Trophoblast cell (in vitro differentiated cells and primary cell): ENCODE results near the gene MYO5C.
A peak's percentile ranks its signal among the peaks of the same experiment; 100 is the strongest.

ENCODE experiments used
- DNase-seq, 2 donors: peaks; one replicate each; pipeline ENCODE4 v3.0.0-alpha.2; 2016
- H2AFZ ChIP-seq: 2 replicates; pipeline ENCODE4 v1.6.1; 2013; ENCODE audit warnings: low read length, moderate library complexity, mild to moderate bottlenecking; ENCODE audit not compliant: insufficient read depth, poor library complexity
- H2AK5ac ChIP-seq: 2 replicates; pipeline ENCODE4 v1.6.1; 2013; ENCODE audit warnings: mild to moderate bottlenecking, low read length
- H2BK120ac ChIP-seq: 2 replicates; pipeline ENCODE4 v1.6.1; 2013; ENCODE audit warnings: low read length, mild to moderate bottlenecking, moderate library complexity; ENCODE audit not compliant: insufficient read depth, poor library complexity
- H2BK12ac ChIP-seq: 2 replicates; pipeline ENCODE4 v1.6.1; 2013; ENCODE audit warnings: mild to moderate bottlenecking, low read length, moderate library complexity
- H2BK5ac ChIP-seq: 2 replicates; pipeline ENCODE4 v1.6.1; 2013; ENCODE audit warnings: low read length, low read depth, moderate library complexity, mild to moderate bottlenecking; ENCODE audit not compliant: poor library complexity
- H3K14ac ChIP-seq: 2 replicates; pipeline ENCODE4 v1.6.1; 2013; ENCODE audit warnings: mild to moderate bottlenecking, low read length
- H3K18ac ChIP-seq: 2 replicates; pipeline ENCODE4 v1.6.1; 2013; ENCODE audit warnings: mild to moderate bottlenecking, low read length
- H3K23ac ChIP-seq: 2 replicates; pipeline ENCODE4 v1.6.1; 2013; ENCODE audit warnings: low read length
- H3K27ac ChIP-seq: 2 replicates; pipeline ENCODE4 v1.5.1; 2013; ENCODE audit warnings: low read depth, mild to moderate bottlenecking, inconsistent platforms, low read length, moderate library complexity
- H3K27me3 ChIP-seq: 2 replicates; pipeline ENCODE4 v1.6.1; 2013; ENCODE audit warnings: inconsistent platforms, mild to moderate bottlenecking, low read length, moderate library complexity; ENCODE audit not compliant: insufficient read depth
- H3K36me3 ChIP-seq, 2 experiments: 1 replicate in 1 of 2; 2 replicates in 1 of 2; pipeline ENCODE4 v1.6.1; 2013; ENCODE audit warnings: low read length in 2 of 2, mild to moderate bottlenecking in 2 of 2, moderate library complexity in 1 of 2; ENCODE audit not compliant: insufficient read depth in 2 of 2, control insufficient read depth in 1 of 2
- H3K4ac ChIP-seq: 2 replicates; pipeline ENCODE4 v1.6.1; 2013; ENCODE audit warnings: low read depth, mild to moderate bottlenecking, low read length, moderate library complexity
- H3K4me1 ChIP-seq, 2 experiments: 1 replicate in 1 of 2; 2 replicates in 1 of 2; pipeline ENCODE4 v1.6.1; 2013; ENCODE audit warnings: low read length in 2 of 2, mild to moderate bottlenecking in 2 of 2, moderate library complexity in 1 of 2; ENCODE audit not compliant: insufficient read depth in 2 of 2, control insufficient read depth in 1 of 2
- H3K4me2 ChIP-seq: 2 replicates; pipeline ENCODE4 v1.6.1; 2013; ENCODE audit warnings: inconsistent platforms, mild to moderate bottlenecking, low read length, moderate library complexity
- H3K4me3 ChIP-seq: 2 replicates; pipeline ENCODE4 v1.5.1; 2013; ENCODE audit warnings: mild to moderate bottlenecking, low read depth, low read length, inconsistent platforms
- H3K79me1 ChIP-seq: one replicate; pipeline ENCODE4 v1.6.1; 2013; ENCODE audit warnings: low read length
- H3K79me2 ChIP-seq: 2 replicates; pipeline ENCODE4 v1.6.1; 2013; ENCODE audit warnings: low read length, mild to moderate bottlenecking; ENCODE audit not compliant: control insufficient read depth, insufficient read depth, poor library complexity
- H3K9ac ChIP-seq: 2 replicates; pipeline ENCODE4 v1.6.1; 2013; ENCODE audit warnings: mild to moderate bottlenecking, low read length
- H3K9me3 ChIP-seq: 2 replicates; pipeline ENCODE4 v1.6.1; 2013; ENCODE audit warnings: low read depth, mild to moderate bottlenecking, control low read depth, inconsistent platforms, low read length; ENCODE audit not compliant: insufficient read depth
- H4K12ac ChIP-seq: 2 replicates; pipeline ENCODE4 v1.6.1; 2013; ENCODE audit warnings: low read depth, mild to moderate bottlenecking, low read length, moderate library complexity
- H4K8ac ChIP-seq: 2 replicates; pipeline ENCODE4 v1.6.1; 2013; ENCODE audit warnings: low read depth, mild to moderate bottlenecking, low read length, moderate library complexity
- H4K91ac ChIP-seq: one replicate; pipeline ENCODE4 v1.6.1; 2013; ENCODE audit warnings: low read depth, mild to moderate bottlenecking, low read length, moderate library complexity
- WGBS: extraction: QIAGEN DNeasy Blood & Tissue Kit; methylation state at CpG from one replicate; pipeline ENCODE4 v1.1.7; 2013; ENCODE audit warnings: missing lambda C conversion rate; ENCODE audit not compliant: insufficient read length, insufficient coverage; ENCODE audit errors: extremely low coverage; 5-methylcytosine and 5-hydroxymethylcytosine counted together

Gene MYO5C

GRCh38 chr15:52214553-52214952 is 81.1 kb downstream of the MYO5C start:
- Histone ChIP-seq H4K91ac (no peak overlapping the region), H2AK5ac (no peak overlapping the region), H3K27me3 (no peaks in the 10 kb centered on the region), H2BK12ac (no peak overlapping the region), H3K18ac (no peak overlapping the region), H2BK5ac (no peak overlapping the region), H3K4me1 (no peaks in the 10 kb centered on the region), H3K79me1 (no peaks in the 10 kb centered on the region), H3K4me2 (no peak overlapping the region), H3K9ac (no peak overlapping the region), H2AFZ (no peak overlapping the region), H3K14ac (no peak overlapping the region), H3K27ac (no peak overlapping the region), H3K36me3 (no peaks in the 10 kb centered on the region), H4K12ac (no peak overlapping the region), H3K9me3 (no peaks in the 10 kb centered on the region), H3K4me3 (no peak overlapping the region), H4K8ac (no peak overlapping the region), H3K79me2 (peaks cover 1% of the 10 kb centered on the region), H2BK120ac (no peak overlapping the region), H3K23ac (no peak overlapping the region), H3K4ac (no peak overlapping the region)
- no peak for DNase-seq
- WGBS = no CpG with 5 or more reads among the region's 1 CpG

GRCh38 chr15:52213206-52213605 is 82.4 kb downstream of the MYO5C start:
- Histone ChIP-seq H3K4me1 (no peaks in the 10 kb centered on the region), H3K23ac (no peak overlapping the region), H4K91ac (no peak overlapping the region), H2BK120ac (no peak overlapping the region), H3K79me1 (no peaks in the 10 kb centered on the region), H3K27ac (no peak overlapping the region), H3K4ac (no peak overlapping the region), H3K9me3 (no peaks in the 10 kb centered on the region), H3K9ac (no peak overlapping the region), H4K12ac (no peak overlapping the region), H2BK12ac (no peak overlapping the region), H3K4me3 (no peak overlapping the region), H2AFZ (no peak overlapping the region), H3K18ac (no peak overlapping the region), H2BK5ac (no peak overlapping the region), H3K79me2 (peaks cover 1% of the 10 kb centered on the region), H3K27me3 (no peaks in the 10 kb centered on the region), H3K36me3 (no peaks in the 10 kb centered on the region), H2AK5ac (no peak overlapping the region), H3K14ac (no peak overlapping the region), H3K4me2 (no peak overlapping the region), H4K8ac (no peak overlapping the region)
- WGBS = no CpG with 5 or more reads among the region's 3 CpGs
- no peak for DNase-seq

GRCh38 chr15:52208306-52208946 is 87.2 kb downstream of the MYO5C start:
- H2BK5ac ChIP-seq = no peak overlapping the region
- no peak overlapping the region for H4K91ac ChIP-seq
- peak overlapping the region; percentile 56 for H4K12ac ChIP-seq
- H4K8ac ChIP-seq = no peak overlapping the region
- no peak overlapping the region for H2AK5ac ChIP-seq
- no peak overlapping the region for H3K4me2 ChIP-seq
- no peak overlapping the region for H3K27ac ChIP-seq
- WGBS = no CpG with 5 or more reads among the region's 2 CpGs
- no peaks in the 10 kb centered on the region for H3K79me1 ChIP-seq
- H3K14ac ChIP-seq = no peak overlapping the region
- peak; percentile 67 to 83 for DNase-seq
- H2BK12ac ChIP-seq = no peak overlapping the region
- H3K18ac ChIP-seq = no peak overlapping the region
- H3K4ac ChIP-seq = no peak overlapping the region
- no peak overlapping the region for H3K23ac ChIP-seq
- H3K27me3 ChIP-seq = no peaks in the 10 kb centered on the region
- no peak overlapping the region for H3K9ac ChIP-seq
- no peaks in the 10 kb centered on the region for H3K9me3 ChIP-seq
- H3K79me2 ChIP-seq = peaks cover 1% of the 10 kb centered on the region
- no peak overlapping the region for H2BK120ac ChIP-seq
- peaks cover 0 to 2% of the 10 kb centered on the region in 2 experiments for H3K36me3 ChIP-seq
- no peaks in the 10 kb centered on the region for H3K4me1 ChIP-seq
- no peak overlapping the region for H3K4me3 ChIP-seq
- H2AFZ ChIP-seq = no peak overlapping the region

DNA sequence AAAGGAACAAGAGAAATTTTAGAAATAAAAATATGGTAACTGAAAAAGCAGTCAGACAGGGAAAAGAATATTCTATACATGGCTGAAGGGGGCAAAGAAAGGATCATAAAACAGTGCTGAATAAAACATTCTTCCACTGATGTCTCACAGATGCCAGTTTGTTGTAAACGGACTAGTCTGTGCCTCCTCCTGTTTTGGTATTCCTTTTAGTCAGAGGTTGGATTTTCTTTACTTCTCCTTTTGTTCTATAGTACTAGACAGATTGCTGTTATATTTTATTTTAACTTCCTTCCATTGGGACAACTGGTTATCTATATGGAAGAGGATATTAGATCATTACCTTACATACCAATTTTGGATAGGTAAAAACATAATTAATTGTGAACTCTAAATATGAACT is 88.4 kb downstream of the MYO5C start:
- H2BK120ac ChIP-seq = no peak overlapping the region
- H3K79me2 ChIP-seq = peaks cover 1% of the 10 kb centered on the region
- H3K23ac ChIP-seq = no peak overlapping the region
- H2BK5ac ChIP-seq = no peak overlapping the region
- no peaks in the 10 kb centered on the region for H3K79me1 ChIP-seq
- H3K27me3 ChIP-seq = no peaks in the 10 kb centered on the region
- H3K4ac ChIP-seq = no peak overlapping the region
- H2AFZ ChIP-seq = no peak overlapping the region
- no peak overlapping the region for H3K27ac ChIP-seq
- H4K91ac ChIP-seq = no peak overlapping the region
- H3K4me1 ChIP-seq = no peaks in the 10 kb centered on the region
- no peak overlapping the region for H2AK5ac ChIP-seq
- H4K8ac ChIP-seq = no peak overlapping the region
- no peak overlapping the region for H3K4me2 ChIP-seq
- peaks cover 0 to 2% of the 10 kb centered on the region in 2 experiments for H3K36me3 ChIP-seq
- DNase-seq = no peak
- H3K9ac ChIP-seq = no peak overlapping the region
- no peak overlapping the region for H2BK12ac ChIP-seq
- no peak overlapping the region for H3K14ac ChIP-seq
- no peak overlapping the region for H3K4me3 ChIP-seq
- WGBS = no CpG with 5 or more reads among the region's 1 CpG
- no peaks in the 10 kb centered on the region for H3K9me3 ChIP-seq
- no peak overlapping the region for H4K12ac ChIP-seq
- no peak overlapping the region for H3K18ac ChIP-seq
